Dendritic cell treated with granulocyte-macrophage colony-stimulating factor and Interleukin-4, amounts not matched to agents 40 ng/mL and 50 ng/mL, for 4 days (primary cell): ENCODE measurements around the gene DOCK10.

ENCODE experiments used
- H3K27ac Mint-ChIP-seq: one replicate; pipeline ENCODE4 v1.8.0; 2022; ENCODE audit warnings: mild to moderate bottlenecking, mixed read lengths
- H3K27me3 Mint-ChIP-seq: one replicate; pipeline ENCODE4 v1.8.0; 2022; ENCODE audit warnings: mild to moderate bottlenecking, mixed read lengths
- H3K36me3 Mint-ChIP-seq: one replicate; pipeline ENCODE4 v1.8.0; 2022; ENCODE audit warnings: low read depth, mixed read lengths
- H3K4me1 Mint-ChIP-seq: one replicate; pipeline ENCODE4 v1.8.0; 2022; ENCODE audit warnings: low read depth, mixed read lengths
- H3K4me3 Mint-ChIP-seq: one replicate; pipeline ENCODE4 v1.8.0; 2022; ENCODE audit warnings: mild to moderate bottlenecking, moderate library complexity, mixed read lengths
- H3K9me3 Mint-ChIP-seq: one replicate; pipeline ENCODE4 v1.8.0; 2022; ENCODE audit warnings: mixed read lengths
- intact Hi-C: fragments of 100-400 bp; cut with micrococcal nuclease; formaldehyde crosslinking; loops from one replicate; pipeline ENCODE4 v1.15.0; 2022

The DOCK10 gene

DNA sequence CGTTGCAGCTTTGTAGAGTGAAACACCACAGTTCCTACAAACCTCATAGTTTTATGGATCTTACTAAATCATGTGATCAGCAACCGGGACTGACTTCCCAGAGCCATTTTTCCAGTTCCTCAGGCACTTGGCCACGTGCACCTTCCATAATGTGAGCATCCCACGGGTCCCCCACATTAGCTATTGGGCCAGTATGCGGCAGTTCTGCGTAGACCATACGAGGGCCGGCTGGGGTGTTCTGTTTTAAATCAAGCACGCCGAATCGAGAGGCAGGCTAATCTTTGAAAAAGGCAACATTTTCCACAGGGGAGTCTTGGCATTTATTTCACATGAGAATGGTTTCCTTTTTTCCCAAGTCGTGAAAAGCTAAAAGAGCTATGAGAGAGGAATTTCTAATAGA is 190.5 kb downstream of the DOCK10 start:
- Mint-ChIP-seq H3K4me3 (no peak overlapping the region), H3K27me3 (no peaks in the 10 kb centered on the region), H3K27ac (no peak overlapping the region), H3K36me3 (peaks cover 94% of the 10 kb centered on the region), H3K4me1 (no peaks in the 10 kb centered on the region), H3K9me3 (no peaks in the 10 kb centered on the region)
- intact Hi-C loops = no loop called here

- Mint-ChIP-seq H3K4me1 (no peaks in the 10 kb centered on the region), H3K4me3 (no peak overlapping the region), H3K27ac (no peak overlapping the region), H3K27me3 (no peaks in the 10 kb centered on the region), H3K36me3 (peaks cover 94% of the 10 kb centered on the region), H3K9me3 (no peaks in the 10 kb centered on the region)
- intact Hi-C loops = no loop called here
These were observed 192.2 kb downstream of the DOCK10 start for GRCh38 chr2:224850081-224850480.

DNA sequence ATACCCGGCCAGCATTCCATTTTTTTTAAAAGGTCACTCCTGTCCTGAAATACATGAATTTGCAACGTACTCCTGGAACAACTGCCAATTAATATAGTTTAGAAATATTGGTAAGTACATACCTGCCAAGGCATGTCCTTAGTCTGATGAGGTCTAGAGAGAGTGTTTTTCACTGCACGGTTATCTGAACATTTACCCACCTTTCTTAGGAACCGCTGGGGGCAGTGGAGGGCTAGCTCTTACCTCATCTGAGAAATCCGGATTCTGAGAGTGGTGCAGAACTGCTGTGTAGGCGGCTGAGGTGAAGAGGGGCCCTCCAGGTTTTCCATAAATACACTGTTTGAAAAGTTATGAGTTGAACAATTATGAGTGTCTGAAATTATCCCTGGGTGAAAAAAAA is 193.0 kb downstream of the DOCK10 start:
- Mint-ChIP-seq H3K4me3 (no peak overlapping the region), H3K9me3 (no peaks in the 10 kb centered on the region), H3K36me3 (peaks cover 95% of the 10 kb centered on the region), H3K4me1 (no peaks in the 10 kb centered on the region), H3K27me3 (no peaks in the 10 kb centered on the region), H3K27ac (no peak overlapping the region)
- intact Hi-C loops = no loop called here

- Mint-ChIP-seq H3K9me3 (no peaks in the 10 kb centered on the region), H3K36me3 (peaks cover 98% of the 10 kb centered on the region), H3K4me3 (no peak overlapping the region), H3K27ac (no peak overlapping the region), H3K27me3 (no peaks in the 10 kb centered on the region), H3K4me1 (peaks cover 1% of the 10 kb centered on the region)
- intact Hi-C loops = no loop called here
These were observed 194.1 kb downstream of the DOCK10 start for GRCh38 chr2:224847961-224848850.

GRCh38 chr2:224847381-224847780 is 194.9 kb downstream of the DOCK10 start:
- Mint-ChIP-seq H3K4me3 (no peak overlapping the region), H3K9me3 (no peaks in the 10 kb centered on the region), H3K4me1 (peaks cover 5% of the 10 kb centered on the region), H3K27me3 (no peaks in the 10 kb centered on the region), H3K27ac (no peak overlapping the region), H3K36me3 (peaks cover 100% of the 10 kb centered on the region)
- intact Hi-C loops = no loop called here

GRCh38 chr2:224846686-224847085 is 195.6 kb downstream of the DOCK10 start:
- Mint-ChIP-seq H3K4me1 (peaks cover 5% of the 10 kb centered on the region), H3K27me3 (no peaks in the 10 kb centered on the region), H3K9me3 (no peaks in the 10 kb centered on the region), H3K27ac (no peak overlapping the region), H3K4me3 (no peak overlapping the region), H3K36me3 (peaks cover 100% of the 10 kb centered on the region)
- intact Hi-C loops = no loop called here

DNA sequence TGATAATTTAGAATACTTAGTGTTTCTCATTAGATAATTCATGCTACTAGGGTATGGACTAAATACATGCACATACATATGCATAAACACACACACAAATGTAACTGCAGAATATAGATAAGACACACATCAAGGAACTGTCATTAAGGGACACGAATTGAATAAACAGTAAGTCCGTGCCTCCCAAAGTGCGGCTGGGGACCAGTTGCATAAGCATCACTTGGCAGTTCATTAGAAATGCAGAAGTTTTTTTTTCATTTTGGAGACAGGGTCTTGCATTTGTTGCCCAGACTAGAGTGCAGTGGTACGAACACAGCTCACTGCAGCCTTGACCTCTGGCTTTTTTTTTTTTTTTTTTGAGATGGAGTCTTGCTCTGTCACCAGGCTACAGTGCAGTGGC is 196.1 kb downstream of the DOCK10 start:
- Mint-ChIP-seq H3K36me3 (peaks cover 99% of the 10 kb centered on the region), H3K4me3 (no peak overlapping the region), H3K27ac (no peak overlapping the region), H3K9me3 (no peaks in the 10 kb centered on the region), H3K27me3 (no peaks in the 10 kb centered on the region), H3K4me1 (peaks cover 5% of the 10 kb centered on the region)
- intact Hi-C loops = no loop called here

- Mint-ChIP-seq H3K36me3 (peaks cover 99% of the 10 kb centered on the region), H3K27ac (peak overlapping the region; percentile 44), H3K27me3 (no peaks in the 10 kb centered on the region), H3K9me3 (no peaks in the 10 kb centered on the region), H3K4me1 (peaks cover 5% of the 10 kb centered on the region), H3K4me3 (no peak overlapping the region)
- intact Hi-C loops = no loop called here
These were observed 199.1 kb downstream of the DOCK10 start for GRCh38 chr2:224843141-224843540.

DNA sequence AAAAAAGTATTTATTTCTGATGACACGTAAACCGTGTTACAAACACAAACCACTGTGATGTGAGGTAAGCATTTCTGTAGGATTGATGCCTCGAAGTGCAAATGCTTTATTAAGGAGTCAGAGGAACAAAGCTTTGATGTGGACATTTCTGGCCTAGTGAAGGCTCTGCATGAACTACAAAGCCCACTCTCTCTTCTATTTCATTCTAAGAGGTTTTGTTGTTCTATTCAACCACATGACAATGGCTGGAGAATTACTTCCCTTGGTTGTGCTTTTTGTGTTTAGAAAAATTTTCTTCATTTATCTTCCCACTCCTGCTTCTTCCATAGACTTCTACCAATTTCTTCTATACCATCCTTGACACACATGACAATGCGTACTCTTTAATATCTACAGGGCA is 200.4 kb downstream of the DOCK10 start:
- Mint-ChIP-seq H3K9me3 (no peaks in the 10 kb centered on the region), H3K27ac (no peak overlapping the region), H3K4me1 (peaks cover 5% of the 10 kb centered on the region), H3K36me3 (peaks cover 99% of the 10 kb centered on the region), H3K27me3 (no peaks in the 10 kb centered on the region), H3K4me3 (no peak overlapping the region)
- intact Hi-C loops = no loop called here

- no peak overlapping the region for H3K27ac Mint-ChIP-seq
These were observed 203.9 kb downstream of the DOCK10 start for GRCh38 chr2:224838335-224838734.

GRCh38 chr2:224837558-224837957 is 204.7 kb downstream of the DOCK10 start:
- intact Hi-C loops = loop anchor here (5.0 kb wide), 1 partner anchor 35 kb away; no protein-coding TSS in a partner anchor
- Mint-ChIP-seq H3K27ac (no peak overlapping the region), H3K4me1 (no peaks in the 10 kb centered on the region), H3K4me3 (no peak overlapping the region), H3K36me3 (peaks cover 95% of the 10 kb centered on the region), H3K27me3 (no peaks in the 10 kb centered on the region), H3K9me3 (no peaks in the 10 kb centered on the region)

More at GRCh38 chr2:224838335-224838734, 203.9 kb downstream of the DOCK10 start:
- Mint-ChIP-seq H3K4me1 (peaks cover 5% of the 10 kb centered on the region), H3K4me3 (no peak overlapping the region), H3K9me3 (no peaks in the 10 kb centered on the region), H3K36me3 (peaks cover 95% of the 10 kb centered on the region), H3K27me3 (no peaks in the 10 kb centered on the region)
- intact Hi-C loops = loop anchor here (5.0 kb wide), 1 partner anchor 36 kb away; no protein-coding TSS in a partner anchor

DNA sequence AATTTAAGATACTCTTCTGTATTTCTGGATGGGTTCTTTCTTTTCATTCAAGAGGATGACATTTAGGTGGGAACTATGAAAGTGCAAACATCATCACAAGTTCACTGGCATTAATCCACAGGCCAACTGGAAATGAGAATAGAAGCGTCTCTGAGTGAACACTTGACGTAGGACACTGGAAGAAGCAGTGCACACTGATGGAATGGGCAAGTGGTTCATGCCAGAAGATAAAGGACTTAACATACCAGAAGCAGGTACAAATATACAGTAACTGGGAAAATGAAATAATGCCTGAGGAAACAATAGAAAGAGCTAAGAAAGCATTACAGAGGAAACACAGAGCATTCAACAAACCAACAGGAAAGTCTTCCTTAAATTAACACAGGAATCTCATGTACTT is 205.2 kb downstream of the DOCK10 start:
- Mint-ChIP-seq H3K36me3 (peaks cover 95% of the 10 kb centered on the region), H3K4me3 (no peak overlapping the region), H3K9me3 (no peaks in the 10 kb centered on the region), H3K27ac (no peak overlapping the region), H3K27me3 (no peaks in the 10 kb centered on the region), H3K4me1 (no peaks in the 10 kb centered on the region)
- intact Hi-C loops = loop anchor here (5.0 kb wide), 1 partner anchor 35 kb away; no protein-coding TSS in a partner anchor

DNA sequence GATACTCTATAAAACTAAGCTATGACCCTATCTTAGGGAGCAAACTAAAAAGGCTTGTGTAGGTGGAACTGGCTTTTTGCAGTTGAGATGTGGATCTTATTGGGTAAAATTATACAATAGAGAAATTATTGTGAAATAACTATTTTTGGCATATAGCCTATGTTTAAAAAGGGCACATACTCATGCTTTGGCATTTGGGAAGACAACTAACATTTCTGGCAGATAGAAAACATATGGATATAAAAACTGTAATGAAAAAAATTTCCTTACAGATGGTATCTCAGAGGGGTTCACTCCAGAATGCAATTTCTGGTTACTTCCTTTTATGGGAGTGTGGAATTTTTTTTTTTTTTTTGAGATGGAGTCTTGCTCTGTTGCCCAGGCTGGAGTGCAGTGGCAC is 206.0 kb downstream of the DOCK10 start:
- no peak overlapping the region for H3K4me3 Mint-ChIP-seq
- H3K27ac Mint-ChIP-seq = no peak overlapping the region
- intact Hi-C loops = loop anchor here (5.0 kb wide), 1 partner anchor 34 kb away; no protein-coding TSS in a partner anchor
- H3K27me3 Mint-ChIP-seq = no peaks in the 10 kb centered on the region
- H3K36me3 Mint-ChIP-seq = peaks cover 96% of the 10 kb centered on the region
- no peaks in the 10 kb centered on the region for H3K4me1 Mint-ChIP-seq
- no peaks in the 10 kb centered on the region for H3K9me3 Mint-ChIP-seq

DNA sequence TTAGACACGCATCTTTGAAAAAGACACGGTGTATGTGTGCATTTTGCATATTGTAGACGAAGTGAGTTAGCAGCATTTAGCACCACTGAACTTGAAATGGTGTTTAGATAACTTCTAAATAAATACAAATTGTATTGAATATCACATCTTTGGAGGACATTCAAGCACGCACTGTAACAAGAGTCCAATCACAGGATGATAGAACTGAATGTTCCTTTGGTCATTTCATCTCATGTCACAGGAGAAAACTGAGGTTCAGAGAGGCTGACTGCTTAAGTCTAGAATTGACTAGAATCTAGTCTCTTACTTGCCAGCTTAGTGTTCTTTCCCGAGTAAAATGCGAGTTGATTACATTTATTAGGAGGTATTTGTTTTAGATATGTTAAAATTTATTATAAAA is 206.9 kb downstream of the DOCK10 start:
- intact Hi-C loops = loop anchor here (5.0 kb wide), 1 partner anchor 33 kb away; no protein-coding TSS in a partner anchor
- Mint-ChIP-seq H3K4me1 (no peaks in the 10 kb centered on the region), H3K27me3 (no peaks in the 10 kb centered on the region)

More for the DNA sequence above, 206.9 kb downstream of the DOCK10 start:
- no peak overlapping the region for H3K4me3 Mint-ChIP-seq
- H3K36me3 Mint-ChIP-seq = peaks cover 93% of the 10 kb centered on the region
- H3K27ac Mint-ChIP-seq = no peak overlapping the region
- H3K9me3 Mint-ChIP-seq = no peaks in the 10 kb centered on the region
